Activated CD8-positive, alpha-beta memory T cell treated with anti-CD3 and anti-CD28 coated beads, Interleukin-2, amount 50 U/mL, for 48 hours (primary cell): ENCODE results near the gene STRN4.

Experiments used
- DNase-seq: peaks from one replicate; pipeline ENCODE4 v3.0.0-alpha.2; 2020

Gene STRN4

GRCh38 chr19:46704379-46705076 lies 41.7 kb downstream of the STRN4 start:
- peak; percentile 100 for DNase-seq

- no peak for DNase-seq
Measured at GRCh38 chr19:46700704-46701103, 45.5 kb downstream of the STRN4 start.

- DNase-seq, result no peak
Measured at GRCh38 chr19:46698395-46699321, 47.6 kb downstream of the STRN4 start.

- DNase-seq, result no peak
Measured at GRCh38 chr19:46697204-46697960, 48.9 kb downstream of the STRN4 start.

GRCh38 chr19:46696866-46697203 lies 49.4 kb downstream of the STRN4 start:
- no peak for DNase-seq

- no peak for DNase-seq
Measured at GRCh38 chr19:46696052-46696451, 50.2 kb downstream of the STRN4 start.

GRCh38 chr19:46693760-46694159 lies 52.5 kb downstream of the STRN4 start:
- no peak for DNase-seq

- no peak for DNase-seq
Measured at GRCh38 chr19:46692918-46693722, 53.1 kb downstream of the STRN4 start.

- DNase-seq, result no peak
Measured at GRCh38 chr19:46691948-46692347, 54.3 kb downstream of the STRN4 start.

GRCh38 chr19:46691104-46691503 lies 55.1 kb downstream of the STRN4 start:
- no peak for DNase-seq

GRCh38 chr19:46689358-46689757 lies 56.9 kb downstream of the STRN4 start:
- DNase-seq, result no peak

- DNase-seq, result no peak
Measured at GRCh38 chr19:46687438-46688145, 58.7 kb downstream of the STRN4 start.

GRCh38 chr19:46685189-46685588 lies 61.1 kb downstream of the STRN4 start:
- DNase-seq, result no peak

- DNase-seq, result peak; percentile 81
Measured at GRCh38 chr19:46678110-46678732, 68.0 kb downstream of the STRN4 start.

- DNase-seq, result no peak
Measured at GRCh38 chr19:46674416-46675178, 71.7 kb downstream of the STRN4 start.

GRCh38 chr19:46670813-46671212 lies 75.4 kb downstream of the STRN4 start:
- DNase-seq, result no peak
